Measurements from ENCODE around the gene PAM.
A peak's percentile ranks its signal among the peaks of the same experiment; 100 is the strongest.

Gene PAM

DNA sequence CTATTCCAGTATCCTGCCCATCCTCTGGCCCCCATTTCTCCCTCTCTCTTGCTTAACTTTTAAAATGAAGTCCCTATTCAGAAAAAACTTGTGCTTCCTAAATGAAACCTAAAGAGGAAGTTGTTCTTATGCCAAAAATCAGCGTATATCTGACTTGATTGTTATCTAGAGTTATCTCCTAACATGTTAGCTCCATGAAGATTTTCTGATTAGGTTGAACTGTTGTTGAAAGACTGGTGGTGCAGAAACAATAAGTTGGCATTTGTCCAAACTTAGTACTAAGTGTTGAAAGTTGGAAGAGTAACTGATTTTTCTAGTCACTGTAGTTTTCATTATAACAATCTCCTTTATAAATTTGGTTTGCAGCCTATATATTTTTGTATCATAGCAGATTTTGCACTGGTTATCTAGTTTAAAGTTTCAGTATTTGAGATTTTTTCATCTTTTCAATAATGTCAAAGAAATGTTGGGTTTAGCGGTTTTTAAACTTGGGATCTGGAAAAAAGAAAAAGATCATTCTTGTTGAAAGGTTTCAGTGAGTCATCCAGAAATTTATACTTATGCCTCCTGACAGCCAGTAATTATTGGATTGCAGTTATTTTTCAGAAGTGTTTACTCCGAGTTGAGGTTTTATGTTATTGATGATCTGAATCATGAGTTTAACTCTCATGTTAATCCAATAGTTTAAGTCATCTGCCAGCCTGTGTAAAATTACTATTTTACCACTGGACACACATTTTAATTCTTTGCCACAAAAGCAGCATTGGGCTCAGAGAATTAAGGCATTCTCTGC, 60.6 kb downstream of the PAM start:
- peak; percentile 56 for DNase-seq

DNA sequence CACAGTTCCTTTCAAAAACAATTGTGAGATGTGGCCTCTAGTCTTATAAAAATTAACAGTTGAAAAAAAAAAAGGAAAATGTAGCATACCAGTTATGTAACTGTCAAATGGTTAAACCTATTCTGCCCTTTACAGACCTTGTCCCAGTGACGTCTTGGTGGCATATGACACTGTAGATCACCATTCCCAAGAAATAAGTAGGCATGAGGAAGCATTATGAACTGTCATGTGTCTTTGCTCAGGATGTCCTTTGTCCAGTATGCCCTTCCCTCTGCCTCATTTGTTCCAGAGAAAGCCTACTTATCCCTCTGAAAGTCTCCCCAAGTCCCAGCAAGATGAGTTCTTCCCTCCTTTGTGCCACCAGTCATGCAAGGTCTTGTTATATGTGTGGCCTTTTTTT, 63.2 kb downstream of the PAM start:
- no peak for DNase-seq

DNA sequence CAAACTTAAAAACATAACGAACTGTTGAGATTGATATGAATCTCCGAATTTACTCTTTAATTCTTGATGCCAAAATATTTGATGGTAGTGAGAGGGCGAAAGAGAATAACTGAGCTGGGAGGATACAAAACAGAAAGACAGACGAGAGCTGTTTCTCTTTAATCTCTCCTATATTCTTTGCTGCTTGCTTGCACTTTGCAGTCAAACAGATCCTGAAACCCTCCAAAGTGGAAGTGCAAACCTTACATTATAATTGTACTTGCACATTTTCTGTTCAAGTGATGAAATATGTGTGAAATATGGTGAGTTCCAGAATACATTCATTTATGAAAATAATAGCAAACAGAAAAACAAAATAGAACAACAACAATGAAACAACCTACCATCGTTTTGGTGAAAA, 63.8 kb downstream of the PAM start:
- DNase-seq = no peak

DNA sequence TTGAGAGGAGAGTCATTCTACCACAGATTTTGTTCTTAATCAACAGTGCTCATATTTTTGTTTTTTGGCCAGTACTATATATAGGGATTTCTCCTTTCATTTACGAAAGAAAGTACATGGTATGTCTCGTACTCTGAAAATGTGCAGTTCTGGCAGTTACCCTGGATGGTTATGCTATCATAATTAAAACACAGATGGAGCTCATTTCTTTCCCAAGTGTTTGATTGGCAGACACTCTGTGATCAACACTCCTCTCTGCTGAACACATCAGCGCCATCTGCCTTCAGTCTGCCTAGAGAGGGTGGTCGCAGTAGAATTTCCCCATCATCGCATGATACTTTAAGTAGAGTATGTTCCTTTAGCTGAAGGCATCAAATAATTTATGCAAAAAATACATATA, 64.5 kb downstream of the PAM start:
- DNase-seq = peak; percentile 46

DNA sequence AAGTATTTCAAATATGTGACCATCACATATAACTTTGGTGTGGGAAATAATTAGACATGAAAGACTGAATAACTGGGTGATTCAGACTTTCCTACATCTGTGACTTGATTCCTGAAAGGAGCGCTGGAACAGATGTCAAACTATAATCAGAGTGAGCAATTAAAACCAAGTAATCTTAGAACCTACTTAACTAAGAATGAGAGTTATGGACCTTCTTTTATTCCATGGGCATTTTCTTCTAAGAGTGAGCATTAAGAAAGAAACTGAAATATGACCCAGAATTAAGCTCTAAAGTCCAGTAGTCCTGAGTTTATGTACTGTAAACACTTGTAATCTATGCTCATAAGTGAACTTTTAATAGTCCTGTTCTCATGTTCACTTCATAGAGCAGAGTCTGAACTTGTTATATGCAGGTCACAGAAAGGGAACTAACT, 68.4 kb downstream of the PAM start:
- DNase-seq = peak; percentile 83

DNA sequence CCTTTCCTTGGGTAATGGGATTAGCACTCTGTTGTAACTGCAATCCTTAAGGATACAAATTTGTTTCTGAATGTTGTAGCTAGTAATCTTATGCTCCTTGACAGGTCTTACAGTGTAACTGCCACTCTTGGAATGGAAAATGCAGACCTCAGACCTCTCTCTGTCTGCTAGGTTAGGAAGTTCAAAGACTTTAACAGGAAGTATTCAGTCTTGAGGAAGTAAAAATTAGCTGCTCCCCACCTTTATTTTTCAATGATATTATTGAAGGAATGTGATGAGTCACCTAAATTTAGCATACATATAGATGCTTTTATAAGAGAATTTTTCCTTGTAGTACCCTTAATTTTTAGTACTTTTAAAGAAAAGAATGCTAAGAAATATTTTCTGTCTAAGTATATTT, 71.5 kb downstream of the PAM start:
- DNase-seq = no peak

DNA sequence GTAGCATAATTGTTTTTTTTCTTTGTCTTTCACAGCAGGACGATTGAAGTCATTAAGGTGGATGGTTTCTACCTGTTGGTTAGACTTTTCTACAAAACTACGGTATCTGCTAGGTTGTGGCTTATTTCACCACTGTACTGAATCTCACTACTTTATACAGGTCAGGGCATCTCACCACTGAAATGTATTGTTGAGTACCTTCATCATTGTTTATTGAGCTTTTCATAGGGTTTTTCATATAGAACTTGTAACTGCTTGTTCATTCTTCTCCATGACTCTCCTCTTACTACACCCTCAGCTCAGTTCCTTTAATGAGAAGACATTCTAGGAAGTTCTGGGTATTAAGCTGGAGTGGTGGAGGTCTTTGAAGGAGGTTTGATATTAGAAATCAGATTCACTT, 75.1 kb downstream of the PAM start:
- DNase-seq = no peak

DNA sequence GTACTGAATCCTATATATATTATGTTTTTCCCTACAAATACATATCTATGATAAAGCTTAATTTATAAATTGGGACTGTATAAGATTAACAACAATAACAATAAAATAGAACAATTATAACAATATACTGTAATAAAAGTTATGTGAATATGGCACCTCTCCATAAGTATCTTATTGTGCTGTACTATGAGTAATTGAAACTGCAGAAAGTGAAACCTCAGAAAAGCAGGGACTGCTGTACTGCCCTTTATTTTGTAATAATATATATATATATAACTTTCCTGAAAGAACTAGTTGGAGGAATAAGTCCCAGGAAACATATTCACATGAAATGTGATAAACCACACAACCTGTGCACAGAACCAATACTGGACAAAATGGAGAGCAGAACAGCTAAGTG, 77.3 kb downstream of the PAM start:
- DNase-seq = no peak

DNA sequence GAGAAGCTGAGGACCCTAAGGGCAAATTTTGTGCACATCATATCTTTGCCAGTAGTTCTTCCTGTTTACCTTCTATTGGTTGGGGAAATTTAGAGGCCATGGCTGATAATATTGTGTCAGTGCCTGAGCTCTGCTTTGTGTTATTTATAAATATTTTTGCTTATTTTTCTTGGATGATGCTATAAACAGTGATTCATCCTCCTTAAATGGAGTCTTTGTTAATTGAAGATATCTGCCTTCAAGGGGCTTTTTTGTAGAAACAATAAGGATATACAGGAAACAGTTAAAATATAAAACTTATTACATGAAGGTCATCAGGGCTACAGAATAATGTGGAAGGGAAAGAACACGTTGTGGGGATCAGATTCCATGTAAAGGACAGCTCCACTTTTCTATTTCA, 78.0 kb downstream of the PAM start:
- no peak for DNase-seq

DNA sequence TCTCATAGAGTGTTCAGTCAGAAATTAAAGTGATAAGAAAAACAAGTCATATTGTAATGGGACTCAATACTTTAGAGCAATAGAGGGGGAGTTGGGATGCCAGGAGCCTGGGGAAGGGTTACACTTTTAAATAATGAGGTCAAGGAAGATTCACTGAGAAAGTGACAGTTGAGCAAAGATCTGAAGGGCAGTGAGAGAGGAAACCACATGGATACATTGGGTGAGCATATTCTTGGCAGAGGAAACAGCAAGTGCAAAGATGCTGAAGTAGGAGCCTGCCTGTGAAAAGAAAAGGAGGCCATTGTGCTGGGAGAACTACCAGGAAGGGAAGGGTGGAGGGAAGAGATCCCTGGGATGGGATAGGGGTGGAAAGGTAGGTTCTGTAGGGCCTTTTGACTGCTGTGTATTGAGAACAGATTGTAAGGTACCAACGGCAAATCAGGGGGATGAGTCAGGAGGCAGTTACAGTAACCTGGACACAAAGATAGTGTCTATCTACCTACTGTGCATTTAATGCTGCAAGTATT, 79.4 kb downstream of the PAM start:
- DNase-seq = no peak

DNA sequence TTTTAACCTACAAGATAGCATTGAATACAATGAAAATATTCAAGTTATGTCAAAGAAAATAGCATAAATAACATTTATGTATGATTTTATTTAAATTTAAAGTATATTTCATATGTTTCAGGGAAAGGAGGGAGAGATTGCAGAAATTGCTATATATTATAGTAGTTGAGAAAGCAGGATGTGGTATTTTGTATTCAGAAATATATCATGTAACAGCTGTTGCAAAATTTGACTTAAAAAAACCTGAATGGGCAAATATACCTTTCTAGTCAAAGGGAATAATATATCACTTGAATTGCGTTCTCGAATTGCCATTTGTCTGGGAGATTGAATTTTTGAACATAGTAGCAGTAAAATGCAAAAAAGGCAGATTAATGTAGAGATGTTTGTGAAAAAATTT, 80.6 kb downstream of the PAM start:
- DNase-seq = no peak

DNA sequence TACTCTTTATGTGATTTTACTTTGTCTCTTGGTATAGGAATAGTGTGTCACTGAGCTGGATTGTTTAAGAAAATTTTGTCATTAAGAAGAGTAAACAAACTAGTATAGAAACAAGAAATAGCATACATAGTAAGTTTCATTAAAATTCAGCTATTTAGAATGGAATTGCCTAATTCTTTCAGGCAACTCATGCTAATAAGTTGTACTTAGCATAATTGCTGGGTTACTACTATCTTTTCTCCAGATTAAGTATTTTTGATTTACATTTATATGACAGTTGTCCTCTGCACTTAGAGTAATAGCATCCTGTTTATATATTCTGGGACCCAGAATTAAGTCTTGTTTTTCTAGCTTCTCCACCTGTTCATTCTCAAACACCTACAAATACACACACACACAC, 85.9 kb downstream of the PAM start:
- no peak for DNase-seq

DNA sequence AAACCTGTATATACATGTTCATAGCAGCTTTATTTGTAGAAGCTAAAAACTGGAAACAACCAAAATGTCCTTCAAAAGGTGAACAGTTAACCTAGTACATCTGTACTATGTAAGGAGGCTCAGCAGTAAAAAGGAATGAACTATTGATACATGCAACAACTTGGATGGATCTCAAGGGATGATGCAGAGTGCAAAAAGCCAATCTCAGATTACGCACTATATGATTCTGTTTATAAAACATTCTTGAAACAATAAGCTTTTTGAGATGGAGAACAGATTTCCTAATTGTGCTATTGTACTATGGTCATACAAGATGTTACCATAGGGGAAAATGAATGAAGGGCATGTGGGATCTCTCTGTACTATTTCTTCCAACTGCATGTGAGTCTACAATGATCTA, 88.9 kb downstream of the PAM start:
- no peak for DNase-seq

DNA sequence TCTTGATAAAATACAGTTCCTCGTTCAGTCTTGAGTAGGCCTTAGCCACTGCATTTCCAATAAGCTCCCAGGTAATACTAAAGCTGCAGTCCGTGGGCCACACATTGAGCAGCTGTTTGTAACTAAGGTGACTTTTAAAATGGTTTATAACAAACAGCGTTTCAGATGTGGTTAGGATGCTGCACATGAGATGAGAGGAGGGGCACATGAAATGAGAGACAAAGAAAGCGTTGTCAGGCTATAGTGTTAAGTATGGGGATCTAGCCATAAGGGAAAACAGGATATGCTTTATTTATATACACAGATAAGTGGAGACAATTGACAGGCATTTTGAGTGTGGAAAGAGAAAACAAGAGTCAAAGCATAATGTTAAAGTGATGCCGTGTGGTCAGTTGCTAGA, 89.9 kb downstream of the PAM start:
- no peak for DNase-seq

DNA sequence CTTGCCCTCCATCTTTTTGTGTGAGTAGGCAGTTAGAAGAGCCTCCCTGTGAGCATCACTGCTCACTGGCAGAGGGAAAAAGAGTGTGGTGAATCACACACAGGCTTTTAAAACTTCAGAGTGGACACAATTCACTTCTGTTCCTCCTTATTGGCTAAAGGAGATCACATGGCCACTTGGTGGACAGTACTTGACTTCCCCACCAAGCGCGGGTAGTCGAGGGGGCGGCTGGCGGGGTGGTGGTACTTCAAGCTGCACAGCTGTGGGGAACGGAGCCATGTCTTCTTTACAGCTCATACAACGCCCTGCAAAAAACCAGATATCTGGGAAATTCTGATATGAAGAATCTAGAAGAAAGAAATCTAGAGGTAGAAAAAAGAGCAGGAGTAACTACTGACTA, 95.4 kb downstream of the PAM start:
- no peak for DNase-seq

DNA sequence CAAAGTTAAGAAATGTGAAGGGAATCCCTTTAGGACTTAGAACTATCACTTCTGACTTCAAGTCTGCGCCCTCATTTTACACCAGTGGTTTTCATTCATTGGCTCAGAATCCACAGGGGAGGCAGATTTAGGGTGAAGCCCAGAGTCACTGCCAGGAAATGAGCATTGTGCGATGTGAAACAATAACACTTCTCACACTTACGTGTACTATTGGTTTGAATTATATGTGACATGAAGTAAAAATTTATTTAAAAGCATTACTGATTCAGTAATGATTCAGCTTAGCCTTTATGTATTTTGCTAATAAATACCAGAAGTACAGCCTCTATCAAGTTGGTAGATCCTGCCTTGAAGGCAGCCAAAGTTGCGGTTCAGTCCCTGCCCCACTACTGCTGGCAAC, 98.6 kb downstream of the PAM start:
- DNase-seq = peak; percentile 89

DNA sequence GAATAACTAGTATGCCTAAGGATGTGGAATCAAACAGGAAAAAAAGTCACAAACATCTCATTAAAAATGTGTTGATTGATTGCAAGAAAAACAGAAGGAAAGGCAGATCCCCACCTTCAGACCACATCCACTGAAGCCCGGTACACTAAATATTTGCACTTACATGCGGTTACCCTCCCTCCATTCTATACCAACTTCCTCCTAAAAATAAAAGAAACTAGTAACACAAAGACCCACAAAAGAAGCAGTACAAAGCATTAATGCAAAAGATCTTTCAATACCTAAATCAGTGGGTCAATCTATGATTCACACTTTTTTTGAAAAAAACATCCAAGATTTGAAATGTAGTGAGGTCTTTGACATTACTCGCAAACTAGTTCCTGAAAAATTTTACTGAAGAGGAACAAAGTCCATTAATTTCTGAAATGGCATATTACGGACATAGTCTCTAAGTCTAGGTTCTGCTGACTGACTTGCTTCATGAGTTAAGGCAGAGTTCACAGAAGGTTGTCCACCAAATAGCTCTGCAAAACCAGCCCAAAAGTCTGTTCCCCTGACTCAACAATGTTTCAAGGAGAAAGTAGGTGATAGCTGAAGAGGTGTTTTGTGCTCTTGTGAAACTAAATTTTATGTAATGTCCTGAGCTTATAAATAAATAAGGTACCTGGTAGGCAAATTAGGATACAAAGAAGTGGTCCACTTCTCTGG, 100.7 kb downstream of the PAM start:
- DNase-seq = no peak

DNA sequence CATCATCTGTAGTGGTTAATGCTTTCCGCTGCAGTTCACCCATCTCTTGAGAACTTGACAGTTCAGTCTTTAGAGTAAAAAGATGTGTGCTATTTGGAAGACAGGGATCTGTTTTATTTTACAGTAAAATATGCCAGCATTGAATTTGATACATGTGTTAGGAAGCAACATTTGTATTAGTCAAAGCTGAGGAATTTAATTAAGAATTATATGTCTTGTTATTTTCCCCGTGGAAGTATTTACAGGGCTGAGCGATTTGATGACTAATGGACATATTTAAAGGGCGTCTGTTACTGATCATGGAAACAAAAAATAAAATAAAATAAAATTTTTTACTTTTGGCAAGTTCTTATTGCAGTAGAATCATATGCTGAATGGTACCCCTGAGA, 101.3 kb downstream of the PAM start:
- DNase-seq = peak; percentile 90

DNA sequence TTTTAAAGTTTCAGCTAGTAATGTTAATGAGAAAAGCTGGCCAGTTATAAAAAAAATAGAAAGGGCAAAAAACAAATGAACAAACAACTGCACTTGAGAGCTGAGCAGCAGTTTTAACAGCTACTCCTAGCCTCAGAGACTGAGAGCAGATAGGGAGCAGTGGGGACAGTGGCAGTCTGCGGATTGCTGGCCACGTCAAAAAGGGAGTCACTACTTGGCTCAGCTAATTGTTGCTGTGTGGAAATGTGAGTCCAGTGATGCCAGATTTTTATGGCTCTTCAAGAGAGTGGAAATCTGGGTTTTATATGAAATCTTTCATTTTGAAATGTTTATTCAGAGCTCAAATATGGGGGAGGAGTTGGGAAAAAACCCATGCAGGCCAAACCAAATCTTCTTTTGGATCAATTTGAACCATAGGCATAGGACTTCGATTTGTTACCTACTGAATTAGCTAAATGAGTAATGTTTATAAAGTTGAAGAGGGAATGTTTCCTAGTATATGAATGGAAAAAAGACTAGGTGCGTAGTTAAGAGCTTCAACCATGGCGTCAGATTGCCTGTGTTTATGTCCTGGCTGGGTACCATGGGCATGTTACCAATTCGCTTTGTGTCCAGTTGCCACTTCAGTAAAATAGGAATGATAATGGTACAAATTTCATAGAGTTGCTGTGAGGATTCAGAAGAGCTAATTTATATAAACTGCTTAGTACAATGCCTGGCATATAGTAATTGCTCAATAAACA, 102.1 kb downstream of the PAM start:
- DNase-seq = peak; percentile 57

DNA sequence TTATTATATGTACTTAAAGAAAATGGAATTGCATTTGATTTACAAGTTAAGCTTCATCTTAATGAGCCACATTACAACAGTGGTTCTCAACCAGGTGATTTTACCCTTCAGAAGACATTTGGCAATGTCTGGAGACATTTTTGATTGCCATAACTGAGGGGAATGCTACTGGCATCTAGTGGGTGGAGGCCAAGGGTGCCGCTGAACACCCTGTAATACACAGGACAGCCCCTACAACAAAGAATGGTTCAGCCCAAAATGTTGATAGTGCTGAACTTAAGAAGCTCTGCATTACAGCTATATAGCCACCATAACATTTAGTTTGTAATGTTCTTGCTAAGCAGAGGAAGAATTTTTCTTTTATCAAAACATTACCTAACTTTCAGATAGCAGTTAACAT, 103.1 kb downstream of the PAM start:
- no peak for DNase-seq

DNA sequence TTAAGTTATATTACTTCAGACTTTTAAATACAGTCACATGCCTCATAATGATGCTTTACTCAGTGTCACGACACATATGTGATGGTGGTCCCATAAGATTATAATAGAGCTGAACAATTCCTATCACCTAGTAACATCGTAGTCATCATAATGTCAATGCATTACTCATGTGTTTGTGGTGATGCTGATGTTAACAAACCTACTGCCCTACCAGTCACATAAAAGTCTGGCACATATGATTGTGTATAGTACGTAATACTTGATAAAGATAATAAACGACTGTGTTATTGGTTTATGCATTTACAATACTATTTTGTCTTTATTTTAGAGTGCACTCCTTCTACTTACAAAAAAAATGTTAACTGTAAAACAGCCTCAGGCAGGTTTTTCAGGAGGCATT, 103.7 kb downstream of the PAM start:
- DNase-seq = peak; percentile 74

DNA sequence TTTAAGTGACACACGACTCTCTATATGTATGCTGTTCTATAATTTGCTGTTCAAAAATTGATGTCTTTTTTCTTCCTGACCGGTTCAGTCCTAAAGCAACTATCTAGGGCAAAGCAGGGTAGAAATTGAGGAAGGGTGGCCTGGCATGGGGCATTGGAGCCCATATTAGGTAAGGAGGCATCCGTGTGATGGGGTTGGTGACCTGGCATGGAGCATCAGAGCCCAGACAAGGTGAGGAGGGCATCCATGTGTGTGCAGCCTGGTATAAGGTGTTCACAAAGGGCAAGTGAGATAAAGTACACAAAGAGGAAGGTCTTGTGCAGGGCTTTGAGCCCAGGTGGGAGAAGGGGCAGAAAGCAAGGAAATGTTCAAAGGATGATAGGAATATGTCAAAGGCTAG, 104.9 kb downstream of the PAM start:
- DNase-seq = no peak

DNA sequence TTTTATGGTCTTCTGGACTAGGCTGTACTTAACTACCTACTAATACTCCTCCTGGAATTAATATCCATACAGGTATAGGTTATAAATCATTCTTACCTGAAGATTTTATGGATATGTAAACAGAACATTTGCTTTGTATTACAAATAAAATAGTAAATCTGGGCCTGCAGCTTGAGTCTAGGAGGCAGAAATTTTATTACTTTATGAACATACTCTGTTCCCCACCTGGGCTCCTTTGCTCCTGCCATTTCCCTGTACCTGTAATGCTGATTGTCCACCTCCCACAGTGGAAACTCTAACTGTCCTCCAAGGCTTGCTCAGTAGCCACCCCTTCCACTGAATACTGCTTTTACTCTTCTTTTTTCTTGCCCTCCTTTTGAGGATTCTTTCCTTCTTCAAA, 108.0 kb downstream of the PAM start:
- DNase-seq = no peak

Measured in fibroblast of skin of right quadriceps (primary cell).